Motor neuron (in vitro differentiated cells): ENCODE results near the gene SLC2A1. TPM values are rescaled to one million over a fixed set of nuclear protein-coding genes. Genes with fewer than 3 reads are reported as not detected.

ENCODE experiments used
- ATAC-seq, 8 experiments: fragments of 200-7000 bp; cut with Tn5 transposase; replicated peaks in 6 of 8; 2 replicates each; pipeline ENCODE4 v1.8.0; 2021; ENCODE audit warnings: mild to moderate bottlenecking in 8 of 8, moderate library complexity in 8 of 8
- H3K27ac ChIP-seq, 2 donors: fragments of 250-450 bp; sonication (Bioruptor Pico); 2 replicates each; pipeline ENCODE4 v1.9.0; 2021; ENCODE audit warnings: antibody characterized with exemption in 2 of 2, mild to moderate bottlenecking in 2 of 2, moderate library complexity in 1 of 2
- H3K4me1 ChIP-seq, 2 donors: fragments of 250-450 bp; sonication (Bioruptor Pico); replicated peaks in 1 of 2; 2 replicates each; pipeline ENCODE4 v1.6.1; 2021; ENCODE audit warnings: antibody characterized with exemption in 2 of 2, mild to moderate bottlenecking in 2 of 2, moderate library complexity in 1 of 2
- H3K4me3 ChIP-seq, 5 donors: fragments of 250-450 bp; sonication (Bioruptor Pico); 2 replicates each; pipeline ENCODE4 v1.9.0; 2021; ENCODE audit warnings: antibody characterized with exemption in 5 of 5, mild to moderate bottlenecking in 5 of 5, moderate library complexity in 4 of 5
- WGBS, 10 experiments: fragments of 450-650 bp; shearing (Covaris generic); methylation state at CpG; one replicate each; pipeline ENCODE4 v1.0.0; 2022; 5-methylcytosine and 5-hydroxymethylcytosine counted together
- in situ Hi-C, 9 experiments: fragments of 400-800 bp; cut with MboI; loops; one replicate each; pipeline ENCODE4 v1.15.0; 2021; ENCODE audit warnings: low sequenced_read_pairs in 9 of 9, low pct_unique_long_range_greater_than_20kb in 2 of 9; ENCODE audit not compliant: unreplicated experiment in 9 of 9
- total RNA-seq, 8 experiments: library from RNA; unstranded; fragments of 300-600 nt; gene quantifications; 2 replicates each; pipeline versions ENCODE4 v1.2.3 to v1.2.4, GENCODE V29; 2022

Gene SLC2A1
- total RNA-seq, 8 experiments from 2014 or later, result 44.2 to 523 (median 315) TPM

DNA sequence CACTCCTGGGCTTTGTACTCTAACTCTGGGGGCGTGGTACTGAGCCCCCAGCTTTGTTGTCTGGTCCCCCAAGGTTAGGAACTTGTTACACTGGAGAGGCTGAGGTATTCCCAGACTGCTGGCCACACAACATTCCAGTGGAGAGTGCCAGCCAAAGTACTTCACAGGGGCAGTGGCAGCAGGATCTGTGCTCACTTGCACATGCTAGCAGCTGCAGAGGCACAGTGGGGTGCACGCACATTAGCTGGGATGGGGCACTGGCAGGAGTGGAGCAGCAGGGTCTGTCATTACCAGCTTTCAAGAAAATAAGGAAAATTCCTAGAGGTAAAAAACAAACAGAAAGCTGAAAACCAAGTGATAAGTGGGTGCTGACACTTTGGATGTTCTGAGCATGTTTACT lies 81.3 kb downstream of the SLC2A1 start:
- no peaks in the 10 kb centered on the region for H3K4me1 ChIP-seq
- H3K4me3 ChIP-seq, result no peak overlapping the region
- in situ Hi-C loops, result no loop called here
- 44 to 64% methylated on average over 2 of the region's 2 CpGs; no CpG with 5 or more reads in 8 of the 10 experiments for WGBS, 10 experiments
- ATAC-seq, result no peak
- no peak overlapping the region for H3K27ac ChIP-seq

DNA sequence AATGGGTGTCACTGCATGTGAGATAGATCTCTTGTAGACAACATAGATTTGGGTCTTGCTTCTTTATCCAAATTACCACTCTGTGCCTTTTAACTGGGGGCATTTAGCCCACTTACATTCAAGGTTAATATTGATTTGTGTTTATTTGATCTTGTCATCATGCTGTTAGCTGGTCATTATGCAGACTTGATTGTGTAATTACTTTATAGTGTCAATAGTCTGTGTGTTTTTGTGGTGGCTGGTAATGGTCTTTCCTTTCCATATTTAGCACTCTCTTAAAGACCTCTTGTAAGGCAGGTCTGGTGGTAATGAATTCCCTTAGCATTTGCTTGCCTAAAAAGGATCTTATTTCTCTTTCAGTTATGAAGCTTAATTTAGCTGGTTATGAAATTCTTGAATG lies 82.7 kb downstream of the SLC2A1 start:
- Histone ChIP-seq H3K4me1 (no peaks in the 10 kb centered on the region), H3K4me3 (no peak overlapping the region), H3K27ac (no peak overlapping the region)
- no peak for ATAC-seq
- in situ Hi-C loops, result no loop called here

Other genes with a start within 250 kb of the SLC2A1 start
- gene CLDN19, start 218.6 kb downstream of the SLC2A1 start, total RNA-seq, result under 1 TPM in 7 of 8 experiments, not detected in 1; 0.10 to 0.81 (median 0.33) TPM
- gene P3H1, start 191.8 kb downstream of the SLC2A1 start, total RNA-seq, result 10 to 100 TPM; 22.0 to 68.9 (median 38.1) TPM
- 10 to 100 TPM in 4 of 8 experiments, 1 to 10 TPM in 4; 4.8 to 14.4 (median 10.5) TPM for gene C1orf50, start 191.6 kb downstream of the SLC2A1 start, total RNA-seq
- gene TMEM269, start 173.9 kb downstream of the SLC2A1 start, total RNA-seq, result 1 to 10 TPM in 3 of 8 experiments, under 1 TPM in 5; 0.10 to 2.3 (median 0.67) TPM
- gene ERMAP, start 141.7 kb downstream of the SLC2A1 start, total RNA-seq, result 10 to 100 TPM in 4 of 8 experiments, 1 to 10 TPM in 4; 4.3 to 17.2 (median 10.0) TPM
- 100 to 1,000 TPM in 4 of 8 experiments, 10 to 100 TPM in 4; 15.4 to 145 (median 91.8) TPM for gene SVBP, start 141.5 kb downstream of the SLC2A1 start, total RNA-seq
- gene ZNF691, start 112.3 kb downstream of the SLC2A1 start, total RNA-seq, result 10 to 100 TPM; 10.9 to 18.8 (median 15.0) TPM
- 100 to 1,000 TPM in 2 of 8 experiments, 10 to 100 TPM in 6; 71.2 to 109 (median 90.3) TPM for gene EBNA1BP2, start 213.4 kb upstream of the SLC2A1 start, total RNA-seq
- 1 to 10 TPM in 4 of 8 experiments, under 1 TPM in 4; 0.40 to 7.3 (median 0.82) TPM for gene CFAP57, start 213.5 kb upstream of the SLC2A1 start, total RNA-seq